Panc1 (cell line): Measurements from ENCODE around the gene ITGBL1. TPM values are rescaled to one million over a fixed set of nuclear protein-coding genes. Genes with fewer than 3 reads are reported as not detected.

Experiments
- ATAC-seq: fragments of 200-7000 bp; cut with Tn5 transposase; 2 replicates; pipeline ENCODE4 v1.9.1; 2020; ENCODE audit warnings: mild to moderate bottlenecking, moderate library complexity
- BruUV-seq: library from RNA; stranded (reverse); fragments of 400-500 nt; replicated peaks from 2 replicates; lab custom pipeline; 2021; lab: Mats Ljungman, UMichigan
- CTCF ChIA-PET: fragments of 300-600 bp; sonication (Branson Sonifier 250); formaldehyde crosslinking; loops from one replicate; lab custom pipeline; 2022; ENCODE audit warnings: antibody characterized with exemption; lab: Charles Lee
- POLR2A ChIA-PET: fragments of 300-600 bp; sonication (Branson Sonifier 250); formaldehyde crosslinking; loops from one replicate; lab custom pipeline; 2022; ENCODE audit warnings: antibody characterized with exemption; lab: Charles Lee
- DNase-seq: peaks from one replicate; pipeline ENCODE4 v3.0.0-alpha.2; 2010; ENCODE audit warnings: low read depth, low spot score
- H3K27ac ChIP-seq: 2 replicates; pipeline ENCODE4 v1.5.1; 2011; ENCODE audit warnings: mild to moderate bottlenecking, low read length, inconsistent platforms
- H3K27me3 ChIP-seq: fragments of 200-500 bp; sonication (Bioruptor generic); 2 replicates; pipeline ENCODE4 v1.6.0; 2014; ENCODE audit warnings: low read length, inconsistent platforms; ENCODE audit not compliant: control insufficient read depth, insufficient read depth
- H3K36me3 ChIP-seq: fragments of 200-500 bp; sonication (Bioruptor generic); 2 replicates; pipeline ENCODE4 v1.5.1; 2014; ENCODE audit warnings: inconsistent platforms, mild to moderate bottlenecking, low read length, moderate library complexity; ENCODE audit not compliant: control insufficient read depth, insufficient read depth
- H3K4me1 ChIP-seq: 2 replicates; pipeline ENCODE4 v1.5.1; 2011; ENCODE audit warnings: inconsistent platforms, mild to moderate bottlenecking, low read length, moderate library complexity; ENCODE audit not compliant: control insufficient read depth, insufficient read depth
- H3K4me3 ChIP-seq, 2 experiments: 2 replicates each; pipeline ENCODE4 v1.5.1; 2011 to 2012; ENCODE audit warnings: low read depth in 2 of 2, low read length in 2 of 2, mild to moderate bottlenecking in 2 of 2, inconsistent platforms in 1 of 2, moderate library complexity in 1 of 2
- H3K9me3 ChIP-seq: fragments of 200-500 bp; sonication (Bioruptor generic); 2 replicates; pipeline ENCODE4 v1.5.1; 2014; ENCODE audit warnings: low read depth, mild to moderate bottlenecking, inconsistent platforms, low read length, moderate library complexity; ENCODE audit not compliant: control insufficient read depth, insufficient read depth
- POLR2AphosphoS5 ChIP-seq: IDR thresholded peaks from 2 replicates; pipeline ENCODE4 v1.6.1; 2012; ENCODE audit warnings: mild to moderate bottlenecking, low read depth, low read length, moderate library complexity
- SIN3A ChIP-seq: IDR thresholded peaks from 2 replicates; pipeline ENCODE4 v1.6.1; 2012; ENCODE audit warnings: low read depth, mild to moderate bottlenecking, low read length, moderate library complexity, borderline replicate concordance; ENCODE audit not compliant: insufficient read depth
- TCF7L2 ChIP-seq: IDR thresholded peaks from 2 replicates; pipeline ENCODE4 v1.6.1; 2011; ENCODE audit warnings: mild to moderate bottlenecking, low read depth, low read length, inconsistent platforms
- in situ Hi-C: cut with HindIII; loops from 2 replicates; pipeline ENCODE4 v1.10.0; 2016; ENCODE audit warnings: low sequenced_read_pairs, low pct_unique_long_range_greater_than_20kb
- intact Hi-C: fragments of 100-400 bp; cut with micrococcal nuclease; formaldehyde crosslinking; loops from one replicate; pipeline ENCODE4 v1.10.0; 2022; ENCODE audit not compliant: unreplicated experiment
- total RNA-seq: library from RNA; stranded (reverse); gene quantifications from one replicate; pipeline ENCODE4 v1.2.1, GENCODE V29; 2021; ENCODE audit not compliant: unreplicated experiment
- TF ChIP-seq, protein P1 (sequence below), 2 experiments: IDR thresholded peaks; 2 replicates each; pipeline ENCODE4 v1.6.1; 2011 to 2012; ENCODE audit warnings: low read depth in 2 of 2, control low read depth in 1 of 2, low read length in 1 of 2, mild to moderate bottlenecking in 1 of 2, moderate library complexity in 1 of 2; ENCODE audit not compliant: insufficient read depth in 1 of 2
- TF ChIP-seq, protein P2 (sequence below): fragments of 450-650 bp; IDR thresholded peaks from 2 replicates; pipeline ENCODE4 v1.5.1; 2017; ENCODE audit warnings: mild to moderate bottlenecking

Gene ITGBL1
- total RNA-seq, 1 experiment from 2014 or later: 14.3 TPM

DNA sequence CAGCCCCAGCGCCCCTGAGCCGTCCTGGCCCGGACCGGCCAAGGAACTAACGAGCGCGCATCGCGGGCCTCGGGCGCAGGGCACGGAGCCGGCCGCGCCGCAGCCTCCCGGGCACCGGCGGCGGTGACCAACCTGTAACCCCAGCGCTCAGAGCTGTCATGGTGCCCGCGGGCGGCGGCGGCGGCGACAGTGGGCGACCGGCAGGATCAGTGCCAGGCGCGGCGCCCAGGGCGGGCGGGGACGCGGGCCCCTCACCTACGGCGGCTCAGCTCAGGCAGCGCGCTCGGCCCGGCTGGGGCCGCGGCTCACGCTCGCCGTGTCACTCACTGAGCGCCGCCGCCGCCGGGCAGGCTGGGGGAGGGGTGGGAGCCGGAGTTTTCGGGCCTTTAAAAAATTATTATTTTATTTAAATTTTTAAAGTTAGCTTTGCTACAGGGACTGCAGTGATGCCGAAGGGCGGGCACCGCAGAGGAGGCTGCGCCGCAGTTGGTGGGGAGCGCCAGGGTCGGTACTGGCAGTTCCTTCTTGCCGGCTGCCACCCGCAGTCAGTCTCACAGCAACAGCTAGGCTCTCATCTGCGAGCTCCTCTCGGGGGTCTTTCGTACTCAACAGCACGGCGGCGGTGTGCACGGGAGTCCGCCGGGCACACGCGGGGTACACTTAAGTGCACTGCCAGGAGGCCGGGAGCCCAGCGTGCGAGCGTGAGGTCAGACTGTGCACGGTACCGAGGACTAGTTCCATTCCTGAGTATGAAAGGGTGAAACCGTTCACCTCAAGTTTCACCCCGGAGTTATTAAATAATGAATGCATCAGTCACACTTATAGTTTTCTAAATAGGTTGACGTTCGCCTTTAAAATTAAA lies 36.1 kb upstream of the ITGBL1 start, which contains the start of gene NALCN:
Gene NALCN, minus strand, starts transcription at position 328 of the 862 bp plus-strand sequence. CDS start 17,382 bp downstream, outside the sequence.
- in situ Hi-C loops: no loop called here
- no peaks in the 10 kb centered on the region for H3K9me3 ChIP-seq
- no peaks in the 10 kb centered on the region for H3K36me3 ChIP-seq
- peak; percentile 87 for ATAC-seq
- no TSS peak for BruUV-seq
- peaks cover 6% of the 10 kb centered on the region for H3K4me1 ChIP-seq
- TF ChIP-seq POLR2AphosphoS5 (no peak), TCF7L2 (no peak)
- TF ChIP-seq, protein P1, sequence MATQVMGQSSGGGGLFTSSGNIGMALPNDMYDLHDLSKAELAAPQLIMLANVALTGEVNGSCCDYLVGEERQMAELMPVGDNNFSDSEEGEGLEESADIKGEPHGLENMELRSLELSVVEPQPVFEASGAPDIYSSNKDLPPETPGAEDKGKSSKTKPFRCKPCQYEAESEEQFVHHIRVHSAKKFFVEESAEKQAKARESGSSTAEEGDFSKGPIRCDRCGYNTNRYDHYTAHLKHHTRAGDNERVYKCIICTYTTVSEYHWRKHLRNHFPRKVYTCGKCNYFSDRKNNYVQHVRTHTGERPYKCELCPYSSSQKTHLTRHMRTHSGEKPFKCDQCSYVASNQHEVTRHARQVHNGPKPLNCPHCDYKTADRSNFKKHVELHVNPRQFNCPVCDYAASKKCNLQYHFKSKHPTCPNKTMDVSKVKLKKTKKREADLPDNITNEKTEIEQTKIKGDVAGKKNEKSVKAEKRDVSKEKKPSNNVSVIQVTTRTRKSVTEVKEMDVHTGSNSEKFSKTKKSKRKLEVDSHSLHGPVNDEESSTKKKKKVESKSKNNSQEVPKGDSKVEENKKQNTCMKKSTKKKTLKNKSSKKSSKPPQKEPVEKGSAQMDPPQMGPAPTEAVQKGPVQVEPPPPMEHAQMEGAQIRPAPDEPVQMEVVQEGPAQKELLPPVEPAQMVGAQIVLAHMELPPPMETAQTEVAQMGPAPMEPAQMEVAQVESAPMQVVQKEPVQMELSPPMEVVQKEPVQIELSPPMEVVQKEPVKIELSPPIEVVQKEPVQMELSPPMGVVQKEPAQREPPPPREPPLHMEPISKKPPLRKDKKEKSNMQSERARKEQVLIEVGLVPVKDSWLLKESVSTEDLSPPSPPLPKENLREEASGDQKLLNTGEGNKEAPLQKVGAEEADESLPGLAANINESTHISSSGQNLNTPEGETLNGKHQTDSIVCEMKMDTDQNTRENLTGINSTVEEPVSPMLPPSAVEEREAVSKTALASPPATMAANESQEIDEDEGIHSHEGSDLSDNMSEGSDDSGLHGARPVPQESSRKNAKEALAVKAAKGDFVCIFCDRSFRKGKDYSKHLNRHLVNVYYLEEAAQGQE (IDR thresholded peaks at IDR 0.05; ENCODE audit: insufficient read depth in 1 of 2, low read depth in 2 of 2, low read length in 1 of 2): no peak
- ChIA-PET CTCF (no interaction called here), POLR2A (no interaction called here)
- peak within 1 kb of the TSS; percentile 57 to 68 for H3K4me3 ChIP-seq
- H3K27me3 ChIP-seq: no peaks in the 10 kb centered on the region
- peak within 1 kb of the TSS; percentile 89 for H3K27ac ChIP-seq
- DNase-seq: no peak
- intact Hi-C loops: no loop called here

DNA sequence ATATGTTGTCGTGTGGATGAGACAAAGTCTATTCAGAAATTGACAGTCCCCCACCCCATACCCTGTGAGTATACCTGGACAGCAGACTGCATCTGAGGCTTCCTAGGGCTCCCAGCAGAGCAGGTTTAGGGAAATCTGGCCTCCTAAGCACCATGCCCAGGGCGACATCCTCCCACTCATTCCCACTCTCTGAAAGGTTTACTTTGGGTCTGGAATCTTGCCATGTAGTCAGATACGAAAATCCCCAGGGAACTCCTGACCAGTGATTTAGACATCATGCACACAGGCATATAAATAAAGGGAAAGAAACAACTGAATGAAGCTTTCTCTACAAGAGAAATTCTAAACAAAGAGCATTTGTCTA lies 35.5 kb upstream of the ITGBL1 start:
- DNase-seq: no peak
- no TSS peak for BruUV-seq
- CTCF ChIA-PET: no interaction called here
- in situ Hi-C loops (no loop called here), intact Hi-C loops (no loop called here)
- peak overlapping the region; percentile 83 for H3K27ac ChIP-seq
- H3K4me1 ChIP-seq: peaks cover 6% of the 10 kb centered on the region
- no peaks in the 10 kb centered on the region for H3K36me3 ChIP-seq
- TF ChIP-seq TCF7L2 (no peak), POLR2AphosphoS5 (0 out of 2 replicates have a peak, but pooled peaks have one; percentile 50)
- POLR2A ChIA-PET: no interaction called here
- no peaks in the 10 kb centered on the region for H3K9me3 ChIP-seq
- H3K4me3 ChIP-seq: peak overlapping the region; percentile 57 to 68
- H3K27me3 ChIP-seq: no peaks in the 10 kb centered on the region
- ATAC-seq: peak; percentile 83

DNA sequence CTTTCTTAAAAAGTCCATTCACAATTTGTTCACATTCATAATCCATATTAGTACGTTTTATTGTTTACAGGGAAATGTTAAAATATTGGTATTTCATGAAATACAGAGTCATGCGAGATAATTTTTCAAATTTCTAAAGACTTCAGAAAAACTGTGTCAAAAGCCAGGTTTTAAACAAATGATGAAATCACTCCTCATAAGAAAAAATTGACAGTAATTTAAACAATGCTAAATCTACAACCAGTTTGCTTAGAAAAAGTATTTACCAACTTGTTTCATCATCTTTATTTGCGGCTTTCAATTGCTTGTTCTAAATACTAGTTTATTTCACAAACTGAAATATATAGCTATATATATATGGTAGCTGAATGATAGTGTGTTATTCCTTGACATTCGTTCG lies 35.0 kb upstream of the ITGBL1 start:
- intact Hi-C loops: no loop called here

More for the DNA sequence above, 35.0 kb upstream of the ITGBL1 start:
- in situ Hi-C loops: no loop called here
- ATAC-seq (no peak), DNase-seq (no peak)
- ChIA-PET POLR2A (no interaction called here), CTCF (no interaction called here)
- no peaks in the 10 kb centered on the region for H3K36me3 ChIP-seq
- no peak overlapping the region for H3K4me3 ChIP-seq
- no peaks in the 10 kb centered on the region for H3K27me3 ChIP-seq
- no TSS peak for BruUV-seq
- no peak for TF ChIP-seq POLR2AphosphoS5
- TF ChIP-seq TCF7L2: no peak
- no peak for TF ChIP-seq SIN3A
- TF ChIP-seq, protein P2, sequence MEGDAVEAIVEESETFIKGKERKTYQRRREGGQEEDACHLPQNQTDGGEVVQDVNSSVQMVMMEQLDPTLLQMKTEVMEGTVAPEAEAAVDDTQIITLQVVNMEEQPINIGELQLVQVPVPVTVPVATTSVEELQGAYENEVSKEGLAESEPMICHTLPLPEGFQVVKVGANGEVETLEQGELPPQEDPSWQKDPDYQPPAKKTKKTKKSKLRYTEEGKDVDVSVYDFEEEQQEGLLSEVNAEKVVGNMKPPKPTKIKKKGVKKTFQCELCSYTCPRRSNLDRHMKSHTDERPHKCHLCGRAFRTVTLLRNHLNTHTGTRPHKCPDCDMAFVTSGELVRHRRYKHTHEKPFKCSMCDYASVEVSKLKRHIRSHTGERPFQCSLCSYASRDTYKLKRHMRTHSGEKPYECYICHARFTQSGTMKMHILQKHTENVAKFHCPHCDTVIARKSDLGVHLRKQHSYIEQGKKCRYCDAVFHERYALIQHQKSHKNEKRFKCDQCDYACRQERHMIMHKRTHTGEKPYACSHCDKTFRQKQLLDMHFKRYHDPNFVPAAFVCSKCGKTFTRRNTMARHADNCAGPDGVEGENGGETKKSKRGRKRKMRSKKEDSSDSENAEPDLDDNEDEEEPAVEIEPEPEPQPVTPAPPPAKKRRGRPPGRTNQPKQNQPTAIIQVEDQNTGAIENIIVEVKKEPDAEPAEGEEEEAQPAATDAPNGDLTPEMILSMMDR: no peak
- TF ChIP-seq, protein P1 (IDR thresholded peaks at IDR 0.05; ENCODE audit: insufficient read depth in 1 of 2, low read depth in 2 of 2, low read length in 1 of 2): no peak
- no peaks in the 10 kb centered on the region for H3K9me3 ChIP-seq
- peak overlapping the region; percentile 83 for H3K27ac ChIP-seq
- H3K4me1 ChIP-seq: peaks cover 6% of the 10 kb centered on the region
